Coronary artery (tissue), 2 donors: Measurements from ENCODE around the gene SLC25A6.

Source experiments
- DNase-seq: peaks from one replicate; pipeline ENCODE4 v3.0.0-alpha.2; 2017; ENCODE audit warnings: low spot score
- H3K27ac ChIP-seq, 2 donors: fragments of 200-600 bp; sonication (generic); one replicate each; pipeline ENCODE4 v1.5.1; 2016 to 2019
- H3K4me3 ChIP-seq: fragments of 200-600 bp; sonication (generic); 2 replicates; pipeline ENCODE4 v1.5.1; 2016; ENCODE audit warnings: mild to moderate bottlenecking, moderate library complexity
- CTCF ChIP-seq: fragments of 200-600 bp; sonication (generic); IDR thresholded peaks from one replicate; pipeline ENCODE4 v1.5.1; 2019; ENCODE audit warnings: antibody characterized with exemption

SLC25A6 gene

GRCh38 chrX:1420371-1420770 is 28.5 kb upstream of the SLC25A6 start:
- TF ChIP-seq CTCF: no peak
- no peak overlapping the region for H3K27ac ChIP-seq
- H3K4me3 ChIP-seq: no peak overlapping the region
- DNase-seq: no peak

- Histone ChIP-seq H3K4me3 (no peak overlapping the region), H3K27ac (no peak overlapping the region)
- DNase-seq: no peak
- no peak for TF ChIP-seq CTCF
Measured at GRCh38 chrX:1419545-1420355, 27.8 kb upstream of the SLC25A6 start.

GRCh38 chrX:1418901-1419544 is 27.1 kb upstream of the SLC25A6 start:
- DNase-seq: no peak
- H3K4me3 ChIP-seq: no peak overlapping the region
- TF ChIP-seq CTCF: no peak
- H3K27ac ChIP-seq: no peak overlapping the region

- H3K27ac ChIP-seq: no peak overlapping the region
- TF ChIP-seq CTCF: no peak
- no peak for DNase-seq
- no peak overlapping the region for H3K4me3 ChIP-seq
Measured at GRCh38 chrX:1417921-1418771, 26.2 kb upstream of the SLC25A6 start.

GRCh38 chrX:1416965-1417760 is 25.2 kb upstream of the SLC25A6 start:
- Histone ChIP-seq H3K27ac (no peak overlapping the region), H3K4me3 (no peak overlapping the region)
- TF ChIP-seq CTCF: no peak
- no peak for DNase-seq

GRCh38 chrX:1416327-1416784 is 24.4 kb upstream of the SLC25A6 start:
- TF ChIP-seq CTCF: no peak
- Histone ChIP-seq H3K27ac (no peak overlapping the region), H3K4me3 (no peak overlapping the region)
- DNase-seq: no peak
